ENCODE data around the gene ANKLE1. TPM values are rescaled to one million over a fixed set of nuclear protein-coding genes. Genes with fewer than 3 reads are reported as not detected.

Gene ANKLE1
- total RNA-seq, 2 donors from 2014 or later = 0.27 to 0.44 TPM

DNA sequence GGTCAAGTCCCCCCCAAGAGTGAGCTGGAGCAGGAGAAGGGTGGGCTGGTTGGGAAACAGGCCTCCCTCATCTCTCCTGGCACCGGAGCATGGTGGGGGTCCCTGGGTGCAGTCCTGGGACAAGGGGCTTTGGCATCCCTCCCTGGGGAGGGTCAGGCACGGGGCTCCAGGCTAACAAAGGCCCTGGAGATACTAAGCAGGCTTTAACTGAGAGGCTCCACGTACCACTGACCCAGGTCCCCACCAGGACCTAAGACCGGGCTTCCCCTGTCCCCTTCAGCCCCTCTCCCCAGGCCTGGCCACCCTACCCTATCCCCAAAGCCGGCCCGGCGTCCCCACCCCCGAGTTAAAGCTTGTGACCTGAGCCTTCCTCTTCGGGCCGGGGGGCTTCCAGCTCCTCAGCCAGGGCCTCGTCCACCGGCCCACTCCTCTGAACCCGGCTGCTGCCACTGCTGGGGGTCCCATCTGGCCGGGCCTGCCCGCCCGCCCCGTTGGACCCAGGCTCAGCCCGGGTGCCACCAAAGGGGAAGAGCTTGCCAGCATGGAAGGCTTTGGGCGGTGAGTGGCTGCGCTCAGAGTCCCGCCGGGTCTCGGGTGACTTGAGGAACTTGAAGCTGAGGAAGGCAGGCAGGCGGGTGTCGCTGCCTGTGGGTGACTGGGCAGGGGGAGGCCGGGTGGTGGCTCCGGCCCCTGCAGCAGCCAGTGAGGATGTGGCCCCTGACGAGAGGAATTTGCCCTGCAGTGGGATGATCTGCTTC lies 42.8 kb downstream of the ANKLE1 start:
- TF ChIP-seq, protein P1, sequence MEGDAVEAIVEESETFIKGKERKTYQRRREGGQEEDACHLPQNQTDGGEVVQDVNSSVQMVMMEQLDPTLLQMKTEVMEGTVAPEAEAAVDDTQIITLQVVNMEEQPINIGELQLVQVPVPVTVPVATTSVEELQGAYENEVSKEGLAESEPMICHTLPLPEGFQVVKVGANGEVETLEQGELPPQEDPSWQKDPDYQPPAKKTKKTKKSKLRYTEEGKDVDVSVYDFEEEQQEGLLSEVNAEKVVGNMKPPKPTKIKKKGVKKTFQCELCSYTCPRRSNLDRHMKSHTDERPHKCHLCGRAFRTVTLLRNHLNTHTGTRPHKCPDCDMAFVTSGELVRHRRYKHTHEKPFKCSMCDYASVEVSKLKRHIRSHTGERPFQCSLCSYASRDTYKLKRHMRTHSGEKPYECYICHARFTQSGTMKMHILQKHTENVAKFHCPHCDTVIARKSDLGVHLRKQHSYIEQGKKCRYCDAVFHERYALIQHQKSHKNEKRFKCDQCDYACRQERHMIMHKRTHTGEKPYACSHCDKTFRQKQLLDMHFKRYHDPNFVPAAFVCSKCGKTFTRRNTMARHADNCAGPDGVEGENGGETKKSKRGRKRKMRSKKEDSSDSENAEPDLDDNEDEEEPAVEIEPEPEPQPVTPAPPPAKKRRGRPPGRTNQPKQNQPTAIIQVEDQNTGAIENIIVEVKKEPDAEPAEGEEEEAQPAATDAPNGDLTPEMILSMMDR (IDR thresholded peaks at IDR 0.05) = no peak
- no peak for DNase-seq
- no peak overlapping the region for H3K27ac ChIP-seq

DNA sequence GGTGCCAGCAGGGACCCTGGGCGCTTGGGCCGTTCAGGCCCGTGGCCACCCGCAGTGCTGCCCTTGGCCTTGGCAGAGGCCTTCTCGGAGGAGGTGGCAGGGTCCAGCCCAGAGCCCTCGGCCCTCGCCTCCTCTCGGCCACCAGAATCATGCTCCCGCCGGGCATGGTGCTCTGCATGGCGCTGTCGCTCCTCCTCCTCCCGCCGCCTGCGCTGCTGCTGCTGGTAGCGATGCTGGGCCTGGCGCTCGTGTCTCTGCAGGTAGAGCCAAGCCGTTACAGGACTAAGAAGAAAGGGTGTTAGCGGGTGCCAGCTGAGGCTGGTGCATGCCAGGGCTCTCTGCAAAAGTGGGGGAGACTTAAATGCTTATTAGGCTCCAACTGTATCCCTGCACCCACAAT lies 43.4 kb downstream of the ANKLE1 start:
- Histone ChIP-seq H3K4me3 (no peak overlapping the region), H3K4me1 (peaks cover 11% of the 10 kb centered on the region), H3K9me3 (no peaks in the 10 kb centered on the region), H3K27me3 (peaks cover 10% of the 10 kb centered on the region), H3K9ac (ENCODE audit: low read depth in 2 of 2, low read length in 2 of 2) (no peak overlapping the region), H3K36me3 (peaks cover 13% of the 10 kb centered on the region), H3K27ac (no peak overlapping the region)
- intact Hi-C loops (cut with DNase I) = no loop called here
- no peak for DNase-seq
- TF ChIP-seq, protein P1 (IDR thresholded peaks at IDR 0.05) = no peak

More for the DNA sequence above, 42.8 kb downstream of the ANKLE1 start:
- Histone ChIP-seq H3K9me3 (no peaks in the 10 kb centered on the region), H3K36me3 (peaks cover 15% of the 10 kb centered on the region), H3K27me3 (peaks cover 8% of the 10 kb centered on the region), H3K9ac (ENCODE audit: low read depth in 2 of 2, low read length in 2 of 2) (no peak overlapping the region), H3K4me3 (no peak overlapping the region), H3K4me1 (peaks cover 9% of the 10 kb centered on the region)
- intact Hi-C loops (cut with DNase I) = no loop called here

DNA sequence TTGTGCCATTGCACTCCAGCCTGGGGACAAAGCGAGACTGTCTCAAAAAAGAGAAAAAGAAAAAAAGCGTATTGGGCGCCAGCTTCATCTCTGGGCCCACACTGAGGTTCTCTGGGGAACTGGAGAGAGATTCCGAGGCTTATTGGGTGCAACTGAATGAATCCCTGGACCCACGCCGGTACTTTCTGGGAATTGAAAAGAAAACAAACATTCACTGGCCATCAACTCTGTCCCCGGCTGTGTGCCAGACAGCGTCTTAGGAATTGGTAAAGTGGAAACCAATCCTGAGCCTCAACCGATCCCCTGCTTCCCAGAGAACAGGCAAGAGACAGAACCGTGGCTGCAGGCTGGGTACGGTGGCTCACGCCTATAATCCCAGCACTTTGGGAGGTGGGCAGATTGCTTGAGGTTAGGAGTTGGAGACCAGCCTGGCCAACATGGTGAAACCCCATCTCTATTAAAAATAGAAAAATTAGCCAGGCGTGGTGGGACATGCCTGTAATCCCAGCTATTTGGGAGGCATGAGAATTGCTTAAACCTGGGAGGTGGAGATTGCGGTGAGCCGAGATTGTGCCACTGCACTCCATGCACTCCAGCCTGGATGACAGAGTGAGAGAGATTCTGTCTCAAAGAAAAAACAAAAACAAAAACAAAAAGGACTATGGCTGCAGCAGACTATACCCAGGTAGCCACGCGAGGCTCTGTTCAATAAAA lies 44.3 kb downstream of the ANKLE1 start:
- intact Hi-C loops (cut with DNase I) = no loop called here
- Histone ChIP-seq H3K9me3 (no peaks in the 10 kb centered on the region), H3K4me1 (peaks cover 11% of the 10 kb centered on the region), H3K9ac (ENCODE audit: low read depth in 2 of 2, low read length in 2 of 2) (no peak overlapping the region), H3K27me3 (peaks cover 10% of the 10 kb centered on the region), H3K4me3 (no peak overlapping the region), H3K36me3 (peaks cover 7% of the 10 kb centered on the region), H3K27ac (no peak overlapping the region)
- DNase-seq = no peak
- TF ChIP-seq, protein P1 (IDR thresholded peaks at IDR 0.05) = no peak

DNA sequence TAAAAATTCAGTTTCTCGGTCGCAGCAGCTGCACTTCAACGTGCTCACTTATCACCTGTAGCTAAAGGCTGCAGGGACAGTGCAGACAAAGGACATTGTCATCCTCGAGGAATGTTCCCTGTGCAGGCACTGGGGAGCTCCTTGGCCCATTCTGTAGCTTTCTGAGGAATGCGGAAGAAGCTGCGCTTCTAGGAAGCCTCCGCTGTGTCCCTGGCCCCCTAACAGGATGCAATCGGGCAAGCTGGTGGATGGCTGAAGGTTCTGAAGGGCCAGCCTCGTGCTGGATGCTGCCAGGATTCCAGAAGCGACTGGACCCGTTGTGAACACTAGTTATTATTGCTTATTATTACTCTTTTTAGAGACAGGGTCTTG lies 44.9 kb downstream of the ANKLE1 start:
- peaks cover 11% of the 10 kb centered on the region for H3K4me1 ChIP-seq

DNA sequence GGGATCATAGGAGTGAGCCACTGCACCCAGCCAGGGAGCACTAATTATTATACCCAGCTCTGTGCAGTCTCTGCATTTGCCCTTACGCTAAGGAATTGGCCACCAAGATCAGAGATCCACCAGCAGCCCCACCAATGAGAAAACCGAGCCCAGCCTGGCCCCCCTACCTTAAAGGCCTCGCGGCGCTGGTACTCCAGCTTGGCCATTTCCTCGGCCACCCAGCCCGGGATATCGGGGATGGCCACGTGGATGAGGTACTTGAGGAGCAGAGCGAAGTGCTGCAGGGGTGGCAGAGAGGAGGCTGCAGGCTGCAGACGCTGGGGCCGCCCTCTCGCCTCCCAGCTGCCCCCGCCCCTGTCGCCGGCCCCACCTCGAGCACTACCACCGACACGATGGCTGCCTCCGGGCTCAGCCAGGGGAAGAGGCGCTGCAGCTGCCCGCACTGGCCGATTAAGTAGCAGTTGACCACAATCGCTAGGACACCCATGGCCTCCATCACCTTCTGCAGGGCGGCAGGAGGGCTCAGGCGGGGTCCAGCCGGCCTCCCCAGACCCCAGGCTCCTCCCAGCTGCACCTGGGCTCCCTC lies 45.5 kb downstream of the ANKLE1 start:
- Histone ChIP-seq H3K4me3 (no peak overlapping the region), H3K9me3 (no peaks in the 10 kb centered on the region), H3K36me3 (no peaks in the 10 kb centered on the region), H3K27ac (peak overlapping the region; percentile 73), H3K27me3 (peaks cover 10% of the 10 kb centered on the region), H3K9ac (ENCODE audit: low read depth in 2 of 2, low read length in 2 of 2) (peak overlapping the region in 1 of 2 donors; percentile 0), H3K4me1 (peaks cover 11% of the 10 kb centered on the region)
- DNase-seq = no peak
- TF ChIP-seq, protein P1 (IDR thresholded peaks at IDR 0.05) = no peak
- intact Hi-C loops (cut with DNase I) = no loop called here

More for the DNA sequence above, 44.9 kb downstream of the ANKLE1 start:
- peaks cover 10% of the 10 kb centered on the region for H3K27me3 ChIP-seq
- H3K4me3 ChIP-seq = no peak overlapping the region
- no peaks in the 10 kb centered on the region for H3K9me3 ChIP-seq
- intact Hi-C loops (cut with DNase I) = no loop called here
- TF ChIP-seq, protein P1 (IDR thresholded peaks at IDR 0.05) = no peak
- no peak for DNase-seq
- peaks cover 4% of the 10 kb centered on the region for H3K36me3 ChIP-seq
- H3K9ac ChIP-seq (ENCODE audit: low read depth in 2 of 2, low read length in 2 of 2) = no peak overlapping the region
- H3K27ac ChIP-seq = no peak overlapping the region
